Thyroid gland (tissue), 4 donors: Measurements from ENCODE around the gene KIAA1671. TPM values are rescaled to one million over a fixed set of nuclear protein-coding genes. Genes with fewer than 3 reads are reported as not detected.

ENCODE experiments used
- DNase-seq, 2 donors: peaks; one replicate each; pipeline ENCODE4 v3.0.0-alpha.2; 2019
- H3K27ac ChIP-seq, 3 donors: fragments of 200-600 bp; sonication (generic); 1 replicate in 2 of 3; 2 replicates in 1 of 3; pipeline ENCODE4 v1.5.1; 2016 to 2019; ENCODE audit warnings: mild to moderate bottlenecking in 1 of 3, moderate library complexity in 1 of 3
- H3K27me3 ChIP-seq: fragments of 200-600 bp; sonication (generic); one replicate; pipeline ENCODE4 v1.5.1; 2019
- H3K36me3 ChIP-seq, 2 donors: fragments of 200-600 bp; sonication (generic); one replicate each; pipeline ENCODE4 v1.5.1; 2016 to 2019
- H3K4me1 ChIP-seq, 2 donors: fragments of 200-600 bp; sonication (generic); one replicate each; pipeline ENCODE4 v1.5.1; 2017 to 2019
- H3K4me3 ChIP-seq, 3 donors: fragments of 200-600 bp; sonication (generic); replicated peaks in 1 of 3; 1 replicate in 2 of 3; 2 replicates in 1 of 3; pipeline ENCODE4 v1.5.1; 2016; ENCODE audit warnings: mild to moderate bottlenecking in 1 of 3
- H3K9me3 ChIP-seq: fragments of 200-600 bp; sonication (generic); one replicate; pipeline ENCODE4 v1.5.1; 2017
- POLR2A ChIP-seq, 2 donors: fragments of 450-650 bp; IDR thresholded peaks; one replicate each; pipeline ENCODE4 v1.6.1; 2017; ENCODE audit warnings: antibody characterized with exemption in 2 of 2, mild to moderate bottlenecking in 2 of 2, moderate library complexity in 1 of 2
- WGBS, 2 donors: methylation state at CpG; one replicate each; pipeline ENCODE4 v1.1.5; 2017; 5-methylcytosine and 5-hydroxymethylcytosine counted together
- intact Hi-C: fragments of 100-400 bp; cut with DNase I; formaldehyde crosslinking; loops from one replicate; pipeline ENCODE4 v1.15.1; 2023
- total RNA-seq, 4 donors: library from RNA; depleted of rRNA; stranded (reverse); fragments of >200 nt; gene quantifications; one replicate each; pipeline ENCODE4 v1.2.3, GENCODE V29; 2016
- TF ChIP-seq, protein P1 (sequence below), 6 experiments: fragments of 200-600 bp in 3 of 6; fragments of 450-650 bp in 3 of 6; sonication (generic) in 3 of 6; IDR thresholded peaks; one replicate each; pipeline ENCODE4 v1.5.1; 2016 to 2019; ENCODE audit warnings: antibody characterized with exemption in 6 of 6, mild to moderate bottlenecking in 2 of 6, inconsistent platforms in 1 of 6, moderate library complexity in 1 of 6

The KIAA1671 gene
- total RNA-seq, 4 donors from 2014 or later: 63.2 to 111 (median 79.7) TPM

DNA sequence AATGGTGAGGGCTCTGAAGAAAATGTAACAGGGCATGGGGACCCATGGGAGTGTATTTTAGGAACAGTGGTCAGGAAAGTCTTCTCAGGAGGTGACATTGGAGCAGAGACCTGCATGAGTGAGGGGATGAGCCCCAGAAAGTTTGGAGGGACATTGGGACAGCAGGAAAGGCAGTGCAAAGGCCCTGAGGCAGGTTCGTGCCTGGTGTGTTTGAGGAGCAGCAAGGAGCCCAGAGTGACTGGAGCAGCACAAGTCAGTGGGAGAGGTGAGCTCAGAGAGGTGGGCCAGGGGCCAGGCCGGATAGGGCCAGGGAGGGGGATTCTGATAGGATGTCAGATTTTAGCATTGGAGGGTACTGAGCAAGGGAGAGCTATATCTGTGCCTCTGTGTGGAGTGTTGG lies 167.1 kb downstream of the KIAA1671 start:
- H3K4me3 ChIP-seq: no peak overlapping the region
- WGBS, 2 donors: 83 to 90% methylated on average over 2 of the region's 2 CpGs
- peak overlapping the region; percentile 29 to 65 (median 63) for H3K27ac ChIP-seq
- DNase-seq: no peak
- TF ChIP-seq POLR2A (IDR thresholded peaks at IDR 0.05): no peak
- TF ChIP-seq, protein P1, sequence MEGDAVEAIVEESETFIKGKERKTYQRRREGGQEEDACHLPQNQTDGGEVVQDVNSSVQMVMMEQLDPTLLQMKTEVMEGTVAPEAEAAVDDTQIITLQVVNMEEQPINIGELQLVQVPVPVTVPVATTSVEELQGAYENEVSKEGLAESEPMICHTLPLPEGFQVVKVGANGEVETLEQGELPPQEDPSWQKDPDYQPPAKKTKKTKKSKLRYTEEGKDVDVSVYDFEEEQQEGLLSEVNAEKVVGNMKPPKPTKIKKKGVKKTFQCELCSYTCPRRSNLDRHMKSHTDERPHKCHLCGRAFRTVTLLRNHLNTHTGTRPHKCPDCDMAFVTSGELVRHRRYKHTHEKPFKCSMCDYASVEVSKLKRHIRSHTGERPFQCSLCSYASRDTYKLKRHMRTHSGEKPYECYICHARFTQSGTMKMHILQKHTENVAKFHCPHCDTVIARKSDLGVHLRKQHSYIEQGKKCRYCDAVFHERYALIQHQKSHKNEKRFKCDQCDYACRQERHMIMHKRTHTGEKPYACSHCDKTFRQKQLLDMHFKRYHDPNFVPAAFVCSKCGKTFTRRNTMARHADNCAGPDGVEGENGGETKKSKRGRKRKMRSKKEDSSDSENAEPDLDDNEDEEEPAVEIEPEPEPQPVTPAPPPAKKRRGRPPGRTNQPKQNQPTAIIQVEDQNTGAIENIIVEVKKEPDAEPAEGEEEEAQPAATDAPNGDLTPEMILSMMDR (IDR thresholded peaks at IDR 0.05): no peak
- no peaks in the 10 kb centered on the region for H3K36me3 ChIP-seq
- peaks cover 34 to 57% of the 10 kb centered on the region in 2 donors for H3K4me1 ChIP-seq
- no peaks in the 10 kb centered on the region for H3K9me3 ChIP-seq
- H3K27me3 ChIP-seq: no peaks in the 10 kb centered on the region
- intact Hi-C loops: loop anchor here (10.0 kb wide), 1 partner anchor 55 kb away; no protein-coding TSS in a partner anchor

DNA sequence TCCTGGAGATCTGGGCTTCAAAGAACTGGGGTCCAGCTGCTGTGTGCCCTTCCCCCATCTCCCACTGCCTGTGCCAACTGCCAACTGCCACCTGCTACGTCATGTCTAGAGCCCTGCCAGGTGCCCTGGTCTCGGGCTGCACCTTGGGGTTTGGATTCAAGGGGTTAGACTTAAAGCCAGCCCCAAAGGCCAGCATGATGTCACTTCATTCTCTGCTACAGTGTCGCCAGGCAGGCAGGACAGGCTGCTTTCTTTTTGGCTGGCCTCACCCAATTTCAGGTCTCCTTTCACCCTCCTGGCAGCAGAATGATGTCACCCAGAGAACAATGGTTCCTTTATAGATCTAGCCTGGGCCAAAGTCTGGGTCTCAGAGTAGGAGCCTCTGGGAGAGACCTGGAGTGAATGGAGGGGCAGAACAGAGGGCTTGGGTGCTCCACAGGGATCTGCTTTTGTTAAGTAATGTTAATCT lies 167.6 kb downstream of the KIAA1671 start:
- no peak for TF ChIP-seq POLR2A (IDR thresholded peaks at IDR 0.05)
- TF ChIP-seq, protein P1 (IDR thresholded peaks at IDR 0.05): no peak
- DNase-seq: peak; percentile 69 to 77
- peaks cover 33 to 53% of the 10 kb centered on the region in 2 donors for H3K4me1 ChIP-seq
- intact Hi-C loops: no loop called here
- no peaks in the 10 kb centered on the region for H3K36me3 ChIP-seq
- no peaks in the 10 kb centered on the region for H3K27me3 ChIP-seq
- no peak overlapping the region for H3K4me3 ChIP-seq
- H3K9me3 ChIP-seq: no peaks in the 10 kb centered on the region
- peak overlapping the region; percentile 29 to 65 (median 63) for H3K27ac ChIP-seq
- WGBS, 2 donors: 22 to 32% methylated on average over 3 of the region's 3 CpGs

DNA sequence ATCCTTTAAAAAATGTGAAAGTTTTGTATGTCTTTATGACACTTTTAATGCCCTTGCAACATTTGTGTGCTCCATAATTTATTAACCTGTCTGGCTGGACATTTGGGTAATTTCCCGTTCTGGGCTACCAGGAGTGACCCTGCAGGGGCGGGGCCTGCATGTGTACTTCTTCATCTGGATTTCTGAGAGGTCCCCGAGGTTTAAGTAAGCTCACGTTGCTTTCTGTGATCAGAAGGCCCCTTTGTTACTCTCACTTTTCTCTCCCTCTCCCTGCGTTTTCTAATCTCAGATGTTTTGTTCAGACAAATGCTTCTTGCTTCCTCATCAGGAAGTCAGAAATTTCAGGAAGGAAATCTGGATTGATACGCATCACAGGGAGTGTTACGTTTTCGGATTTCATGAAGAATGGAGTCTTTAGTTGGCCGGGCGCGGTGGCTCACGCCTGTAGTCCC lies 168.3 kb downstream of the KIAA1671 start:
- WGBS, 2 donors: 67 to 73% methylated on average over 12 of the region's 12 CpGs
- Histone ChIP-seq H3K27me3 (no peaks in the 10 kb centered on the region), H3K27ac (peak overlapping the region; percentile 29 to 65 (median 63)), H3K4me1 (peaks cover 32 to 51% of the 10 kb centered on the region in 2 donors), H3K4me3 (no peak overlapping the region), H3K36me3 (no peaks in the 10 kb centered on the region), H3K9me3 (no peaks in the 10 kb centered on the region)
- DNase-seq: no peak
- no peak for TF ChIP-seq POLR2A (IDR thresholded peaks at IDR 0.05)
- TF ChIP-seq, protein P1 (IDR thresholded peaks at IDR 0.05): no peak
- intact Hi-C loops: no loop called here

DNA sequence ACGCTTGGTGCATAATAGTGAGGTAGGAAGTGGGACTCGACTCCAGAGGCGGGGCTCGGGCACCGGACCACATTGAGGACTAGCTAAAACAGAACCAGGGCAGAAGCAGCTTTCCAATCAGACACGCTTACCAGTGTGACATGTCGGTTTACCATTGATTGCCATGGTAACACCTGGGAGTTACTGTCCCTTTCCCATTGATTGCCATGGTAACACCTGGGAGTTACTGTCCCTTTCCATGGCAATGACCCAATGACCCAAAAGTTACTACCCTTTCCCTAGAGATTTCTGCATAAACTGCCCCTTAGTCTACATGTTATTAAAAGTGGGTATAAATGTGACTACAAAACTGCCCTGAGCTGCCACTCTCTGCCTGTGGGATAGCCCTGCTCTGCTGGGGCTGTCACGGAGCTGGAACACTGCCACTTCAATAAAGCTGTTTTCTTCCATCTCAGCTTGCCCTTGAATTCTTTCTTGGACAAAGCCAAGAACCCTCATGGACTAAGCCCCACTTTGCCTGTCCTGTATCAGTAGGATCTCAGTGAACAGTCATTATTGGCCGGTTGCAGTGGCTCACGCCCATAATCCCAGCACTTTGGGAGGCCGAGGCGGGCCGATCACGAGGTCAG lies 169.7 kb downstream of the KIAA1671 start:
- intact Hi-C loops: no loop called here
- Histone ChIP-seq H3K9me3 (no peaks in the 10 kb centered on the region), H3K36me3 (no peaks in the 10 kb centered on the region), H3K27ac (no peak overlapping the region), H3K27me3 (no peaks in the 10 kb centered on the region), H3K4me1 (peaks cover 47 to 65% of the 10 kb centered on the region in 2 donors), H3K4me3 (no peak overlapping the region)
- WGBS, 2 donors: 93 to 95% methylated on average over 14 of the region's 14 CpGs
- no peak for TF ChIP-seq POLR2A (IDR thresholded peaks at IDR 0.05)
- TF ChIP-seq, protein P1 (IDR thresholded peaks at IDR 0.05): no peak
- no peak for DNase-seq

DNA sequence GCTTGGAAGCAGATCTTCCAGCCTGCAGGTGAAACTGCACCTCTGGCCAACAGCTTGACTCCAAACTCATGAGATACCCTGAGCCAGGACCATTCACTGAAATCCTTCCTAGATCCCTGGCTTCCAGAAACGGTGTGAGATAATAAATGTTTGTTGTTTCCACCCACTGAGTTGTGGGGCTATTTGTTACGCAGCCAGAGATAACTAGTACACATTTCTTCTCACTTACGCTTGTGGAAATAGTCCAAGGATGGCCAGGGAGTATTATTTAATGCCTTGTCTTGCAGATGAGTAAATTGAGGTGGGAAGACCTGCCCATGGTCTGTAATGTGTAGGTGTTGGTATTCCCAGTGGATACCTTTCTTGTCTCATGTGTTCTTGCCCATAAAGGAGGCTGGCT lies 171.2 kb downstream of the KIAA1671 start:
- no peak for DNase-seq
- no peak for TF ChIP-seq POLR2A (IDR thresholded peaks at IDR 0.05)
- TF ChIP-seq, protein P1 (IDR thresholded peaks at IDR 0.05): no peak
- no peaks in the 10 kb centered on the region for H3K9me3 ChIP-seq
- H3K27ac ChIP-seq: peak overlapping the region in 1 of 3 donors; percentile 22
- WGBS, 2 donors: 97 to 100% methylated on average over 3 of the region's 3 CpGs
- H3K27me3 ChIP-seq: no peaks in the 10 kb centered on the region
- no peak overlapping the region for H3K4me3 ChIP-seq
- H3K36me3 ChIP-seq: no peaks in the 10 kb centered on the region
- peaks cover 49 to 79% of the 10 kb centered on the region in 2 donors for H3K4me1 ChIP-seq
- intact Hi-C loops: no loop called here
